Activated gamma-delta T cell treated with anti-CD3 and anti-CD28 coated beads, Interleukin-2, amount 50 U/mL, for 16 hours (primary cell): ENCODE data around the gene WNK1.
"Not testable (repeated sequence)": the region's sequence is repeated elsewhere in the genome, so short reads cannot be mapped to it uniquely, and the experiment has no call there.

Experiments
- DNase-seq: peaks from one replicate; pipeline ENCODE4 v3.0.0-alpha.2; 2020; ENCODE audit warnings: low read depth

The WNK1 gene

GRCh38 chr12:817941-818600 is 65.7 kb downstream of the WNK1 start:
- DNase-seq: no peak

- DNase-seq: no peak
These were observed 66.4 kb downstream of the WNK1 start for GRCh38 chr12:818733-819132.

- no peak for DNase-seq
These were observed 68.0 kb downstream of the WNK1 start for GRCh38 chr12:820336-820735.

- no peak for DNase-seq
These were observed 70.8 kb downstream of the WNK1 start for GRCh38 chr12:823028-823698.

- DNase-seq: no peak
These were observed 74.0 kb downstream of the WNK1 start for GRCh38 chr12:826331-826730.

GRCh38 chr12:828726-829395 is 76.5 kb downstream of the WNK1 start:
- no peak for DNase-seq

GRCh38 chr12:830111-830867 is 77.9 kb downstream of the WNK1 start:
- no peak for DNase-seq

- DNase-seq: no peak
These were observed 83.6 kb downstream of the WNK1 start for GRCh38 chr12:835754-836518.

- no peak for DNase-seq
These were observed 84.6 kb downstream of the WNK1 start for GRCh38 chr12:836952-837351.

GRCh38 chr12:837548-837947 is 85.2 kb downstream of the WNK1 start:
- DNase-seq: no peak

GRCh38 chr12:843609-844008 is 91.2 kb downstream of the WNK1 start:
- DNase-seq: no peak

GRCh38 chr12:846421-846820 is 94.0 kb downstream of the WNK1 start:
- DNase-seq: no peak

- DNase-seq: no peak
These were observed 95.9 kb downstream of the WNK1 start for GRCh38 chr12:848173-848865.

- DNase-seq: no peak
These were observed 96.6 kb downstream of the WNK1 start for GRCh38 chr12:848882-849527.

- DNase-seq: not testable (repeated sequence)
These were observed 97.5 kb downstream of the WNK1 start for GRCh38 chr12:849733-850437.

GRCh38 chr12:851343-851742 is 99.0 kb downstream of the WNK1 start:
- no peak for DNase-seq

- no peak for DNase-seq
These were observed 99.5 kb downstream of the WNK1 start for GRCh38 chr12:851913-852312.

GRCh38 chr12:852864-853263 is 100.5 kb downstream of the WNK1 start:
- DNase-seq: no peak

GRCh38 chr12:857611-858010 is 105.2 kb downstream of the WNK1 start:
- no peak for DNase-seq

- DNase-seq: no peak
These were observed 110.0 kb downstream of the WNK1 start for GRCh38 chr12:862303-862911.
